GM10847 (cell line): ENCODE data around the gene MRFAP1.

Experiments
- POLR2A ChIP-seq: IDR thresholded peaks from 2 replicates; pipeline ENCODE4 v1.6.1; 2011; ENCODE audit not compliant: insufficient read length; ENCODE audit errors: extremely low read depth

MRFAP1 gene

GRCh38 chr4:6619466-6620255, 20.8 kb upstream of the MRFAP1 start:
- no peak for TF ChIP-seq POLR2A

- TF ChIP-seq POLR2A = no peak
Measured at GRCh38 chr4:6620296-6620695, 20.2 kb upstream of the MRFAP1 start.

GRCh38 chr4:6620891-6621555, 19.5 kb upstream of the MRFAP1 start:
- no peak for TF ChIP-seq POLR2A

- no peak for TF ChIP-seq POLR2A
Measured at GRCh38 chr4:6621556-6621927, 18.9 kb upstream of the MRFAP1 start.

- TF ChIP-seq POLR2A = no peak
Measured at GRCh38 chr4:6622744-6623143, 17.7 kb upstream of the MRFAP1 start.

- TF ChIP-seq POLR2A = no peak
Measured at GRCh38 chr4:6625256-6625655, 15.2 kb upstream of the MRFAP1 start.

GRCh38 chr4:6626066-6626465, 14.4 kb upstream of the MRFAP1 start:
- no peak for TF ChIP-seq POLR2A

- no peak for TF ChIP-seq POLR2A
Measured at GRCh38 chr4:6627832-6628231, 12.7 kb upstream of the MRFAP1 start.

- no peak for TF ChIP-seq POLR2A
Measured at GRCh38 chr4:6632125-6632524, 8.4 kb upstream of the MRFAP1 start.

GRCh38 chr4:6633091-6633906, 7.2 kb upstream of the MRFAP1 start:
- no peak for TF ChIP-seq POLR2A

- TF ChIP-seq POLR2A = no peak
Measured at GRCh38 chr4:6634746-6635145, 5.7 kb upstream of the MRFAP1 start.

- no peak for TF ChIP-seq POLR2A
Measured at GRCh38 chr4:6639137-6639680, 1.3 kb upstream of the MRFAP1 start.

GRCh38 chr4:6641164-6641970, 882 bp downstream of the MRFAP1 start:
- no peak for TF ChIP-seq POLR2A

- no peak for TF ChIP-seq POLR2A
Measured at GRCh38 chr4:6641971-6642320, 1.5 kb downstream of the MRFAP1 start.
